ENCODE results near the gene GAB2. TPM values are rescaled to one million over a fixed set of nuclear protein-coding genes. Genes with fewer than 3 reads are reported as not detected.

GAB2 gene
- total and polyA plus RNA-seq, 2 of the 4 experiments (the other 2 are of a cell fraction): 3.3 to 5.9 TPM

GRCh38 chr11:78361228-78361627 lies 56.4 kb downstream of the GAB2 start:
- H2AK5ac ChIP-seq (ENCODE audit: low read depth, low read length): no peak overlapping the region
- no peak for TF ChIP-seq MAFK (IDR thresholded peaks at IDR 0.05; ENCODE audit: low read depth, low read length)
- TF ChIP-seq USF2 (IDR thresholded peaks at IDR 0.05; ENCODE audit: low read depth, low read length): no peak
- no peak for TF ChIP-seq BHLHE40 (IDR thresholded peaks at IDR 0.05; ENCODE audit: low read depth, low read length)
- TF ChIP-seq RAD21 (IDR thresholded peaks at IDR 0.05; ENCODE audit: low read length): no peak
- no peak for TF ChIP-seq FOS (IDR thresholded peaks at IDR 0.05; ENCODE audit: low read depth, low read length)
- TF ChIP-seq CEBPB (IDR thresholded peaks at IDR 0.05; ENCODE audit: low read depth, low read length): no peak
- TF ChIP-seq RCOR1 (IDR thresholded peaks at IDR 0.05; ENCODE audit: insufficient replicate concordance, low read length): no peak
- no peak for TF ChIP-seq CTCF (conservative IDR thresholded peaks at IDR 0.05; ENCODE audit: low read depth, low read length)
- TF ChIP-seq MAZ (IDR thresholded peaks at IDR 0.05; ENCODE audit: borderline replicate concordance, low read depth, low read length): no peak
- TF ChIP-seq CHD1 (IDR thresholded peaks at IDR 0.05; ENCODE audit: low read depth, low read length): no peak
- no peak for TF ChIP-seq ELK1 (IDR thresholded peaks at IDR 0.05; ENCODE audit: borderline replicate concordance, low read depth, low read length)
- no peak for TF ChIP-seq RFX5 (IDR thresholded peaks at IDR 0.05; ENCODE audit: low read depth, low read length)
- TF ChIP-seq NFE2L2 (IDR thresholded peaks at IDR 0.05; ENCODE audit: low read depth, low read length): no peak
- no peak for TF ChIP-seq MXI1 (IDR thresholded peaks at IDR 0.05; ENCODE audit: borderline replicate concordance, low read depth, low read length)
- TF ChIP-seq POLR2A (IDR thresholded peaks at IDR 0.05; ENCODE audit: low read depth, low read length): no peak
- intact Hi-C loops (cut with micrococcal nuclease) (no loop called here), dilution Hi-C loops (cut with HindIII; ENCODE audit: low sequenced_read_pairs, unreplicated experiment) (no loop called here), in situ Hi-C loops (cut with MboI; ENCODE audit: low sequenced_read_pairs) (no loop called here)
- ChIA-PET POLR2A (ENCODE audit: unreplicated experiment) (no interaction called here), CTCF (no interaction called here)
- no peak overlapping the region for H4K5ac ChIP-seq (ENCODE audit: low read depth, low read length)
- ATAC-seq (ENCODE audit: low read depth) (no peak), DNase-seq (no peak)
- H3K18ac ChIP-seq (ENCODE audit: low read depth, low read length): no peak overlapping the region
- H3K4me2 ChIP-seq (ENCODE audit: low read depth, low read length): no peak overlapping the region
- no peak overlapping the region for H2BK5ac ChIP-seq (ENCODE audit: low read depth, low read length, poor library complexity, severe bottlenecking)
- H3K9me1 ChIP-seq (ENCODE audit: insufficient read depth, low read length): no peaks in the 10 kb centered on the region
- H3K14ac ChIP-seq (replicated peaks; ENCODE audit: low read depth, low read length): no peak overlapping the region
- H3K4ac ChIP-seq (ENCODE audit: low read depth, low read length): no peak overlapping the region
- H3K56ac ChIP-seq (ENCODE audit: extremely low read depth, insufficient read depth, low read length): no peak overlapping the region
- no peak overlapping the region for H4K8ac ChIP-seq (ENCODE audit: low read depth in 2 of 2, low read length in 2 of 2)
- H3K9me3 ChIP-seq (ENCODE audit: control insufficient read depth, insufficient read depth, low read length): no peaks in the 10 kb centered on the region
- H2AK9ac ChIP-seq (replicated peaks; ENCODE audit: low read depth, low read length, poor library complexity): no peak overlapping the region
- no CpG with 5 or more reads among the region's 2 CpGs for WGBS, 2 experiments (ENCODE audit: extremely low coverage in 2 of 2, insufficient read length in 1 of 2)
- no peak overlapping the region for H2BK120ac ChIP-seq (ENCODE audit: low read depth, low read length)
- no peak overlapping the region for H2AFZ ChIP-seq (replicated peaks; ENCODE audit: low read length, poor library complexity)
- no peak overlapping the region for H3K27ac ChIP-seq (ENCODE audit: insufficient read depth, low read length)
- H3K9ac ChIP-seq (ENCODE audit: low read depth, low read length): no peak overlapping the region
- H3K27me3 ChIP-seq (ENCODE audit: control insufficient read depth, insufficient read depth, low read length): no peaks in the 10 kb centered on the region
- no TSS peak for BruUV-seq (replicated peaks)
- no peak overlapping the region for H3K4me3 ChIP-seq (ENCODE audit: insufficient read depth, low read depth, low read length)
- H2BK15ac ChIP-seq (ENCODE audit: low read depth, low read length): no peak overlapping the region
- no peaks in the 10 kb centered on the region for H3K36me3 ChIP-seq (ENCODE audit: control insufficient read depth, insufficient read depth, low read length)
- H3K79me1 ChIP-seq (ENCODE audit: low read depth in 1 of 2, low read length in 2 of 2): peaks cover 6 to 11% of the 10 kb centered on the region in 2 experiments; a peak in 2 of 4 replicates
- no peak overlapping the region for H2BK20ac ChIP-seq (ENCODE audit: low read depth, low read length)
- H3K23ac ChIP-seq (ENCODE audit: low read depth, low read length): no peak overlapping the region
- H3K4me1 ChIP-seq (ENCODE audit: control insufficient read depth, insufficient read depth, low read length): peaks cover 4% of the 10 kb centered on the region; the same call in 1 of the 2 replicates
- H4K91ac ChIP-seq (ENCODE audit: insufficient read depth, low read depth, low read length): no peak overlapping the region
- peaks cover 13% of the 10 kb centered on the region; the same call in 1 of the 2 replicates for H4K20me1 ChIP-seq (ENCODE audit: insufficient read depth, low read length)

Measured in IMR-90 (cell line).